ENCODE measurements around the gene NEDD4L.

NEDD4L gene

GRCh38 chr18:58112174-58112573 is 68.1 kb downstream of the NEDD4L start:
- Histone ChIP-seq H3K4me3 (ENCODE audit: low read length) (no peak overlapping the region), H3K9ac (ENCODE audit: low read depth, low read length) (no peak overlapping the region), H3K4me1 (ENCODE audit: insufficient read depth, low read length) (no peaks in the 10 kb centered on the region), H3K36me3 (ENCODE audit: insufficient read depth, low read depth, low read length) (no peaks in the 10 kb centered on the region), H3K27ac (ENCODE audit: low read length) (no peak overlapping the region), H3K27me3 (ENCODE audit: insufficient read depth, low read length) (no peaks in the 10 kb centered on the region), H3K9me3 (ENCODE audit: insufficient read depth, low read depth, low read length) (no peaks in the 10 kb centered on the region)

- H3K4me3 ChIP-seq (ENCODE audit: low read length), result no peak overlapping the region
- no peaks in the 10 kb centered on the region for H3K36me3 ChIP-seq (ENCODE audit: insufficient read depth, low read depth, low read length)
- H3K27ac ChIP-seq (ENCODE audit: low read length), result no peak overlapping the region
- no peaks in the 10 kb centered on the region for H3K27me3 ChIP-seq (ENCODE audit: insufficient read depth, low read length)
- H3K9me3 ChIP-seq (ENCODE audit: insufficient read depth, low read depth, low read length), result no peaks in the 10 kb centered on the region
- no peaks in the 10 kb centered on the region for H3K4me1 ChIP-seq (ENCODE audit: insufficient read depth, low read length)
- no peak overlapping the region for H3K9ac ChIP-seq (ENCODE audit: low read depth, low read length)
Observed at GRCh38 chr18:58113337-58113736, 69.3 kb downstream of the NEDD4L start.

- H3K9me3 ChIP-seq (ENCODE audit: insufficient read depth, low read depth, low read length), result no peaks in the 10 kb centered on the region
- no peaks in the 10 kb centered on the region for H3K36me3 ChIP-seq (ENCODE audit: insufficient read depth, low read depth, low read length)
- no peaks in the 10 kb centered on the region for H3K4me1 ChIP-seq (ENCODE audit: insufficient read depth, low read length)
- H3K27me3 ChIP-seq (ENCODE audit: insufficient read depth, low read length), result no peaks in the 10 kb centered on the region
- no peak overlapping the region for H3K27ac ChIP-seq (ENCODE audit: low read length)
- no peak overlapping the region for H3K4me3 ChIP-seq (ENCODE audit: low read length)
- no peak overlapping the region for H3K9ac ChIP-seq (ENCODE audit: low read depth, low read length)
Observed at GRCh38 chr18:58114766-58115165, 70.7 kb downstream of the NEDD4L start.

GRCh38 chr18:58116818-58117217 is 72.8 kb downstream of the NEDD4L start:
- H3K27me3 ChIP-seq (ENCODE audit: insufficient read depth, low read length), result no peaks in the 10 kb centered on the region
- H3K4me1 ChIP-seq (ENCODE audit: insufficient read depth, low read length), result no peaks in the 10 kb centered on the region
- no peak overlapping the region for H3K27ac ChIP-seq (ENCODE audit: low read length)
- no peak overlapping the region for H3K9ac ChIP-seq (ENCODE audit: low read depth, low read length)
- no peaks in the 10 kb centered on the region for H3K36me3 ChIP-seq (ENCODE audit: insufficient read depth, low read depth, low read length)
- no peaks in the 10 kb centered on the region for H3K9me3 ChIP-seq (ENCODE audit: insufficient read depth, low read depth, low read length)
- no peak overlapping the region for H3K4me3 ChIP-seq (ENCODE audit: low read length)

- no peak overlapping the region for H3K9ac ChIP-seq (ENCODE audit: low read depth, low read length)
- no peaks in the 10 kb centered on the region for H3K4me1 ChIP-seq (ENCODE audit: insufficient read depth, low read length)
- H3K27me3 ChIP-seq (ENCODE audit: insufficient read depth, low read length), result no peaks in the 10 kb centered on the region
- H3K36me3 ChIP-seq (ENCODE audit: insufficient read depth, low read depth, low read length), result no peaks in the 10 kb centered on the region
- no peaks in the 10 kb centered on the region for H3K9me3 ChIP-seq (ENCODE audit: insufficient read depth, low read depth, low read length)
- no peak overlapping the region for H3K4me3 ChIP-seq (ENCODE audit: low read length)
- H3K27ac ChIP-seq (ENCODE audit: low read length), result no peak overlapping the region
Observed at GRCh38 chr18:58117786-58118403, 73.9 kb downstream of the NEDD4L start.

GRCh38 chr18:58118536-58118935 is 74.5 kb downstream of the NEDD4L start:
- Histone ChIP-seq H3K27ac (ENCODE audit: low read length) (no peak overlapping the region), H3K27me3 (ENCODE audit: insufficient read depth, low read length) (no peaks in the 10 kb centered on the region), H3K9ac (ENCODE audit: low read depth, low read length) (no peak overlapping the region), H3K4me3 (ENCODE audit: low read length) (no peak overlapping the region), H3K4me1 (ENCODE audit: insufficient read depth, low read length) (no peaks in the 10 kb centered on the region), H3K9me3 (ENCODE audit: insufficient read depth, low read depth, low read length) (no peaks in the 10 kb centered on the region), H3K36me3 (ENCODE audit: insufficient read depth, low read depth, low read length) (no peaks in the 10 kb centered on the region)

GRCh38 chr18:58119819-58120218 is 75.8 kb downstream of the NEDD4L start:
- H3K4me3 ChIP-seq (ENCODE audit: low read length), result no peak overlapping the region

GRCh38 chr18:58124475-58124874 is 80.4 kb downstream of the NEDD4L start:
- Histone ChIP-seq H3K36me3 (ENCODE audit: insufficient read depth, low read depth, low read length) (no peaks in the 10 kb centered on the region), H3K9me3 (ENCODE audit: insufficient read depth, low read depth, low read length) (no peaks in the 10 kb centered on the region), H3K4me1 (ENCODE audit: insufficient read depth, low read length) (no peaks in the 10 kb centered on the region), H3K27me3 (ENCODE audit: insufficient read depth, low read length) (no peaks in the 10 kb centered on the region), H3K27ac (ENCODE audit: low read length) (no peak overlapping the region), H3K9ac (ENCODE audit: low read depth, low read length) (no peak overlapping the region), H3K4me3 (ENCODE audit: low read length) (no peak overlapping the region)

More at GRCh38 chr18:58119819-58120218, 75.8 kb downstream of the NEDD4L start:
- no peaks in the 10 kb centered on the region for H3K36me3 ChIP-seq (ENCODE audit: insufficient read depth, low read depth, low read length)
- no peaks in the 10 kb centered on the region for H3K27me3 ChIP-seq (ENCODE audit: insufficient read depth, low read length)
- no peak overlapping the region for H3K27ac ChIP-seq (ENCODE audit: low read length)
- H3K4me1 ChIP-seq (ENCODE audit: insufficient read depth, low read length), result no peaks in the 10 kb centered on the region
- no peak overlapping the region for H3K9ac ChIP-seq (ENCODE audit: low read depth, low read length)
- no peaks in the 10 kb centered on the region for H3K9me3 ChIP-seq (ENCODE audit: insufficient read depth, low read depth, low read length)

GRCh38 chr18:58125183-58125582 is 81.2 kb downstream of the NEDD4L start:
- Histone ChIP-seq H3K9me3 (ENCODE audit: insufficient read depth, low read depth, low read length) (no peaks in the 10 kb centered on the region), H3K36me3 (ENCODE audit: insufficient read depth, low read depth, low read length) (no peaks in the 10 kb centered on the region), H3K4me1 (ENCODE audit: insufficient read depth, low read length) (no peaks in the 10 kb centered on the region), H3K27me3 (ENCODE audit: insufficient read depth, low read length) (no peaks in the 10 kb centered on the region), H3K4me3 (ENCODE audit: low read length) (no peak overlapping the region), H3K9ac (ENCODE audit: low read depth, low read length) (no peak overlapping the region), H3K27ac (ENCODE audit: low read length) (no peak overlapping the region)

- no peak overlapping the region for H3K27ac ChIP-seq (ENCODE audit: low read length)
- no peaks in the 10 kb centered on the region for H3K9me3 ChIP-seq (ENCODE audit: insufficient read depth, low read depth, low read length)
- H3K36me3 ChIP-seq (ENCODE audit: insufficient read depth, low read depth, low read length), result no peaks in the 10 kb centered on the region
- H3K4me3 ChIP-seq (ENCODE audit: low read length), result no peak overlapping the region
- H3K4me1 ChIP-seq (ENCODE audit: insufficient read depth, low read length), result no peaks in the 10 kb centered on the region
- H3K9ac ChIP-seq (ENCODE audit: low read depth, low read length), result no peak overlapping the region
- no peaks in the 10 kb centered on the region for H3K27me3 ChIP-seq (ENCODE audit: insufficient read depth, low read length)
Observed at GRCh38 chr18:58125756-58126155, 81.7 kb downstream of the NEDD4L start.

GRCh38 chr18:58128381-58129374 is 84.7 kb downstream of the NEDD4L start:
- Histone ChIP-seq H3K4me3 (ENCODE audit: low read length) (no peak overlapping the region), H3K9ac (ENCODE audit: low read depth, low read length) (no peak overlapping the region), H3K27ac (ENCODE audit: low read length) (no peak overlapping the region), H3K27me3 (ENCODE audit: insufficient read depth, low read length) (no peaks in the 10 kb centered on the region), H3K36me3 (ENCODE audit: insufficient read depth, low read depth, low read length) (no peaks in the 10 kb centered on the region), H3K9me3 (ENCODE audit: insufficient read depth, low read depth, low read length) (no peaks in the 10 kb centered on the region), H3K4me1 (ENCODE audit: insufficient read depth, low read length) (no peaks in the 10 kb centered on the region)
